Suprapubic skin (tissue), 3 donors: ENCODE results near the gene FDXR.

Source experiments
- CTCF ChIP-seq, 2 donors: fragments of 200-600 bp in 1 of 2; fragments of 450-650 bp in 1 of 2; sonication (generic) in 1 of 2; IDR thresholded peaks; one replicate each; pipeline ENCODE4 v1.5.1; 2016 to 2019; ENCODE audit warnings: antibody characterized with exemption in 2 of 2, mild to moderate bottlenecking in 1 of 2, moderate library complexity in 1 of 2
- EP300 ChIP-seq: sonication (generic); formaldehyde crosslinking; IDR thresholded peaks from one replicate; pipeline ENCODE4 v1.6.1; 2017; ENCODE audit warnings: antibody characterized with exemption
- POLR2A ChIP-seq, 2 donors: fragments of 450-650 bp; IDR thresholded peaks; one replicate each; pipeline ENCODE4 v1.6.1; 2017; ENCODE audit warnings: antibody characterized with exemption in 2 of 2, mild to moderate bottlenecking in 2 of 2, moderate library complexity in 2 of 2

- TF ChIP-seq CTCF (IDR thresholded peaks at IDR 0.05): no peak
- TF ChIP-seq EP300: no peak
- no peak for TF ChIP-seq POLR2A (IDR thresholded peaks at IDR 0.05)
Measured at GRCh38 chr17:74900208-74900607, 27.4 kb upstream of the FDXR start.
